HG03469 (cell line): ENCODE data around the gene SLC5A1.
"Not testable (repeated sequence)": the region's sequence is repeated elsewhere in the genome, so short reads cannot be mapped to it uniquely, and the experiment has no call there.

Source experiments
- ATAC-seq: cut with Tn5 transposase; IDR thresholded peaks from one replicate; pipeline ENCODE4 v1.9.1; 2021; ENCODE audit warnings: mild to moderate bottlenecking, moderate library complexity, moderate number of reproducible peaks; ENCODE audit not compliant: unreplicated experiment

Gene SLC5A1

DNA sequence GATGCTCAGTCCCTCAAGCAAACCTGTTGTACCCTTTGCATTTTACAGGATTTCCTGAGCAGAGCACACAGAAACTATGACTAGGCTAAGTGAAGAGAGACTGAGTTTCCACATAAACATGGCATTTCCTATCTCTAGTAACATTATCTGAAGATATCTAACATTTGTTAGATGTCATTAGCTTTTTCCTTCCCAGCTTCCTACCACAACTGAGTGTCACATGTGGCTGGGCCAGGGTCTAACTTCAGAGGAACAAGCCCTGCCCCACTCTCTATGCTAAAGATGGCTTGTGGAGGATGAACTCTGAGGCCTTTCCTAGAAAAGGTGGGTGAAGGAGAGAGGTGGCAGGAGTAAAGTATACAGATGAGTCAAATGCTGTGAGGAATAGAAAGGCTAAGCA lies 99.5 kb downstream of the SLC5A1 start:
- ATAC-seq = no peak

DNA sequence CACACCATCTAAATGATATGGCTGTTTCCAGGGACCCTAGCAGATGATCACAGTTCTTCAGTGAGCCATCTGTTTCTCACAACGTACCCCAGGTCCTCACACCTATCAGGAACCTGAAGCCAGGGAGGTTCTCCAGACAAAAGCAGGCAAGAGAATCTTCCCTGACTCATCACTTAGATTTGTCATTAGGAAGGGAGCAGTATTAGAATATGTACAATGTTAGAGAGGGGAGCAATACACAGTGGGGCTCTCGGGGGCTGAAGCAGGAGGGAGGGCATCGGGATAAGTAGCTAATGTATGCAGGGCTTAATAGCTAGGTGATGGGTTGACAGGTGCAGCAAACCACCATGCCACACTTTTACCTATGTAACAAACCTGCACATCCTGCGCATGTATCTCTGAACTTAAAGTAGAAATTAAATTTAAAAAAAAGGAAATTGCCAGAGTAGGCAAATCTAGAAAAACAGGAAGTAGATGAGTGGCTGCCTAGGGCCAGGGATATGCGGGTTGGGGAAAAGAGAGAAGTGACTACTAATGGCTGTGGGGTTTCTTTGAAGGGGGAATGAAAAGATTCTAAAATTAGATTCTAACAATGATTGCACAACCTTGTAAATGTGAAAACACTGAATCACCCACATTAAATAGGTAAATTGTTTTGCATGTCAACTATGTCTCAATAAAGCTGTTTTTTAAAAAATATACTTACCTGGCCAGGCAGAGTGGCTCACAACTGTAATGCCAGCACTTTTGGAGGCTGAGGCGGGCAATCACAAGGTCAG lies 101.6 kb downstream of the SLC5A1 start:
- no peak for ATAC-seq

DNA sequence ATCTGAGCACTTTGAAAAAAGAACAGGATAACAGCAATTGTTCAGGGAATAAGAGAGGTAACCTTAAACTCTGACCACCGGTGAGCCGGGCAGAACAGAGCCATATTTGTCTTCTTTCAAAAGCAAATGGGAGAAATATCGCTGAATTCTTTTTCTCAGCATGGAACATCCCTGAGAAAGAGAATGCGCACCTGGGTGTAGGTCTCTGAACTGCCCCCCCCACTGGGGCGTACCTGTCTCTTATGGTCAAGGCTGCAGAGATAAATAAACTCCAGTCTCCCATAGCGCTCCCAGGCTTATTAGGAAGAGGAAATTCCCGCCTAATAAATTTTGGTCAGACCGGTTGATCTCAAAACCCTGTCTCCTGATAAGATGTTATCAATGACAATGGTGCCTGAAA lies 104.1 kb downstream of the SLC5A1 start:
- not testable (repeated sequence) for ATAC-seq

DNA sequence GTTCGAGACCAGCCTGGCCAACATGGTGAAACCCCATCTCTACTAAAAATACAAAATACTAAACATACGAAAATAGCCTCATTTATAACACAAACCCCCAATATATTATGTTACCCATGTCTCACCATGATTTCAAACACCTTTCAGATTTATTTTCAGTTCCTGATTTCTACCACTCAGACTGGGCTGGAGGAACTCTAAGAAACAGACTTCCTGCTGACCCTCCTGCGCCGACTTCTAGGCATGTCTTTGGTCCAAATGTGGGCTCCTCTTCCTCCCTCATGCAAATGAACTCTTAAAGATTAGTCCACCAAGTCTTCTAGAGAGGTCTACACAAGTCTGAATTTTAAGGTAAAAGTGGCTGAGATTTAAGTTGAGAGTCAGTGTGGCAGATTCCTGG lies 105.3 kb downstream of the SLC5A1 start:
- not testable (repeated sequence) for ATAC-seq

DNA sequence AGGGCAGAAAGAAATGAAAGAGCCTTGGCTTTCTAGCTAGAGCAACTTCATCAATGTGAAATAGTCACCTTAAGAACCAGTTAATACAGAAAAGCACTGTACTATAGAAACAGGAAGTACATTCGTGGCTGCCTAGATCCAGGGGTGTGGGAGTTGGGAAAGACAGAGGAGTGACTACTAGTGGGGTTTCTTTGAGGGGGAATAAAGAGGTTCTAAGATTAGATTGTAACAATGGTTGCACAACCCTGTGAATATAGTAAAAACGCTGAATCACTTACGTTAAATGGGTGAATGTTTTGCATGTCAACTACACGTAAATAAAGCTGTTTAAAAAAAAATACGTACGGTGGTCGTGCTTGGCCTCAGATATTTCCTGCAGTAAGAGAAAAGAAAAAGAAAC lies 107.6 kb downstream of the SLC5A1 start:
- ATAC-seq = not testable (repeated sequence)

DNA sequence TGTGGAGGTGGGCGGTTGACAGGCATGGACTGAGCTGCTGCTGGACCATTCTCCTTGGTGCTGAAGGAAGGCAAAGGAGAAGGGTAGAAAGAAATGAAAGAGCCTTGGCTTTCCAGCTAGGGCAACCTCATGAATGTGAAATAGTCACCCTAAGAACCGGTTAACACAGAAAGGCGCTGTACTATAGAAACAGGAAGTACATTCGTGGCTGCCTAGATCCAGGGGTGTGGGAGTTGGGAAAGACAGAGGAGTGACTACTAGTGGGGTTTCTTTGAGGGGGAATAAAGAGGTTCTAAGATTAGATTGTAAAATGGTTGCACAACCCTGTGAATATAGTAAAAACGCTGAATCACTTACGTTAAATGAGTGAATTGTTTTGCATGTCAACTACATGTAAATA lies 108.6 kb downstream of the SLC5A1 start:
- ATAC-seq = not testable (repeated sequence)

DNA sequence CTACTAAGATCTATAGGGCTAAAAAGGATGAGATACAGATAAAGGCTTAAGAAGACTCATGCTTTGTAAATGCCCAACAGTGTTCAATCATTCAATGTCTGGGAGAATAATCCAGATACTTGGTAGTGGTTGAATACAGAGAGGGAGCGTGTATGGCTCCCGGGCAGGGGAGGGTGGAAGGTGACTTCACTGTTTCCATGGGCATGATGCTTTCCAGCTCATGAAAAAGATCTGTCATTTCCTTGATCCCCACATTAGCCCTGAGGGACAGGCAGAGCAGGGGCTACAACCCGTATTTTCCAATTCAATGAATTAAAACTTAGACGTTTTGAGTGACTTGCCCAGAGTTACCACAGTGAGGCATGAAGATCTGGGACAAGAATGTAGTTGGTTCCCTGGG lies 111.7 kb downstream of the SLC5A1 start:
- ATAC-seq = not testable (repeated sequence)

DNA sequence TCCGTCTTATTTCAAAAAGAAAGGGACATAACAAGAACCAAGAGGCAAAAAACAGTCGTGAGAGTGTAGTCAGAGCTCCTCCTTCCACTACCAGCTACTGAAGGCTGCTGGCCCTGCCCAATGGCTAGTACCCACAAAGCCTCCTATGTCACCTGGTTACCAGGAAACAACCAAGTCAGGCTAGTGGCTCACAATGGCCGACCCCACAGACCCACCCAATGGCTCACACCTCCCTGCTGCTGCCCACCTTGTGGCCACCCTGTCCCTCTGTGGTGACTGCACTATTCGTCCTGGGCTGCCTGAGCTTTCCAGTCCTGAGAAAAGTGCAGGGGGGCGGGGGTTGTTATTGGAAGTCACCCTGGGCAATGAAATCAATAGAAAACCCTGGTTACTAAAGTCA lies 114.6 kb downstream of the SLC5A1 start:
- ATAC-seq = not testable (repeated sequence)

DNA sequence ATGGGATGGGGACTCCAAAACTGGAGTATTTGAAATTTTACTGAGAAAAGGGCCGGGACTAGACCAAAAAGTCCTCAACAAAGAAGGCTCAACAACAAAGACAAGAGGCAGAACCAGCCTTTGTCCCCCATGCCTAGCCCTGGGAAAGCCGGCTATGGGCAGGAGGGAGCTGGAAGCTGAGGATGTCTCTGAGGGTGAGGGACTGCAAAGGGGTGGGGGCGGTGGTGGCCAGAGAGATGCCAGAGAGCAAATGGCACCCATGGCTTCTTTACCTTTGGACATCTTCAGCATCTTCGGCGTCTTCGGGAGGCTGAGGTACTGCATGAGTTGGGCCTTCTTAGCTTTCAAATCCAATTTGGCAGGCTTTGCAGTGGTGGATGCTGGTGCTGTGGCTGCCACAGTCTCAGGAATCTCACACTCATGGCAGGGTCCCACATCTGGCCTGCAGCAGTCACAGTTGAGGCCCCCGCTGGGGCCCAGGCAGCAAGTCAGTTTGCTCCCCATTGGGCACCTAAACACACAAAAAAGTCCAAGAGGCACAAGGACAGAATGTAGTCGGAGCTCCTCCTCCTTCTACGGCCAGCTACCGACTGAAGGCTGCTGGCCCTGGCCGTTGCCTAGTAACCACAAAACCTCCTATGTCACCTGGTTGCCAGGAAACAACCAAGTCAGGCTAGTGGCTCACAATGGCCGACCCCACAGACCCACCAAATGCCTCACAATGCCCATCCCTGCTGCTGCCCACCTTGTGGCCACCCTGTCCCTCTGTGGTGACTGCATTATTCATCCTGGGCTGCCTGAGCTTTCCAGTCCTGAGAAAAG lies 115.9 kb downstream of the SLC5A1 start, which contains the start of gene C22orf42:
TSS of gene C22orf42 (minus strand) at position 592 of the 822 bp plus-strand sequence. CDS start at position 504, 88 bp downstream.
- ATAC-seq = no peak

DNA sequence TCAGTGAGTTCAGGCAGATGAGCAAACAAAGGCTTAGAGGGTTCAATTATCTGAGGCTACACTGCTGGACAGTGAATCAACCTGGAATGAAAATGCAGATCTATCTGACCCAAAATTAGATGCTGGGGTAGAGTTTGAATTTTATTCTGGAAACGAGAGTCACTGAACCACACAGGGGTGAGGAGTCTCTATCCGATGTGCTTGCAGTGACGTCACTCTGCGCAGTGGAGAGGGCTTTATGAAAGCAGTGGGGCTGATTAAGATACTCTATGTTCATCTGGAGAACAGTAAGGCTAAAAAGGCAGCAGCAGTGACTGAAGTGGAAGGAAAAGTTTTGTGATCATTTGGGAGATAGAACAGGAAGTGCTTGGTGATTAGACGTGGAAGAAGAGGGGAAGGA lies 117.3 kb downstream of the SLC5A1 start:
- ATAC-seq = not testable (repeated sequence)
